ENCODE measurements around the gene TXNDC2. TPM values are rescaled to one million over a fixed set of nuclear protein-coding genes. Genes with fewer than 3 reads are reported as not detected.

Gene TXNDC2
- total and polyA plus RNA-seq, 4 donors = under 0.01 to 0.09 TPM; not detected in 2

DNA sequence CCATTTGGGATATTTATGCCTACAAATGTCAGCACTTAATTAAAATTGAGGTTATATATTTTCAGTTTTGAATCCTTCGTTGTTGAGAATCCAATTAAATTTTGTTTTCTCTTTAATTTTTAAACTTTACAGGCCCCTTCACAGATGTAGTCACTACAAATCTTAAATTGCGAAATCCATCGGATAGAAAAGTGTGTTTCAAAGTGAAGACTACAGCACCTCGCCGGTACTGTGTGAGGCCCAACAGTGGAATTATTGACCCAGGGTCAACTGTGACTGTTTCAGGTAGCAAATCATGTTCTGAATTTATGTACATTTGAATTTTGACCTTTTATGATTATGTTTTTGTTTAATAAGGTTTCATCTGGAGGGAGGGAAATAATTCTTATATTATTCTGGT is 45.9 kb downstream of the TXNDC2 start:
- peaks cover 2 to 9% (median 4%) of the 10 kb centered on the region in 4 donors for H3K36me3 ChIP-seq (ENCODE audit: control insufficient read depth in 4 of 4, insufficient read depth in 3 of 4, low read depth in 1 of 4, low read length in 3 of 4)
- DNase-seq (ENCODE audit: low spot score) = no peak
- 39% methylated on average over 5 of the region's 5 CpGs for WGBS
- H3K9ac ChIP-seq (ENCODE audit: low read depth in 1 of 2, low read length in 2 of 2) = no peak overlapping the region
- peaks cover 1 to 15% (median 4%) of the 10 kb centered on the region in 4 donors for H3K4me1 ChIP-seq (ENCODE audit: control insufficient read depth in 4 of 4, insufficient read depth in 4 of 4, low read length in 3 of 4)
- no peak overlapping the region for H3K4me3 ChIP-seq (ENCODE audit: low read depth in 1 of 3, low read length in 3 of 3)
- no peaks in the 10 kb centered on the region for H3K9me3 ChIP-seq (ENCODE audit: control insufficient read depth in 4 of 4, low read length in 3 of 4)
- H3K27ac ChIP-seq (ENCODE audit: low read depth in 1 of 2, low read length in 2 of 2) = no peak overlapping the region
- TF ChIP-seq HNF4A (conservative IDR thresholded peaks at IDR 0.05) (peak; percentile 17 to 26), YY1 (IDR thresholded peaks at IDR 0.05) (no peak)
- no peaks in the 10 kb centered on the region for H3K27me3 ChIP-seq (ENCODE audit: control insufficient read depth in 4 of 4, insufficient read depth in 4 of 4, low read length in 3 of 4)

GRCh38 chr18:9933865-9934264 is 48.1 kb downstream of the TXNDC2 start:
- Histone ChIP-seq H3K27me3 (ENCODE audit: control insufficient read depth in 4 of 4, insufficient read depth in 4 of 4, low read length in 3 of 4) (no peaks in the 10 kb centered on the region), H3K36me3 (ENCODE audit: control insufficient read depth in 4 of 4, insufficient read depth in 3 of 4, low read depth in 1 of 4, low read length in 3 of 4) (peaks cover 3 to 20% (median 18%) of the 10 kb centered on the region in 4 donors), H3K4me1 (ENCODE audit: control insufficient read depth in 4 of 4, insufficient read depth in 4 of 4, low read length in 3 of 4) (peaks cover 0 to 11% (median 2%) of the 10 kb centered on the region in 4 donors), H3K27ac (ENCODE audit: low read depth in 1 of 2, low read length in 2 of 2) (no peak overlapping the region), H3K9ac (ENCODE audit: low read depth in 1 of 2, low read length in 2 of 2) (no peak overlapping the region), H3K9me3 (ENCODE audit: control insufficient read depth in 4 of 4, low read length in 3 of 4) (no peaks in the 10 kb centered on the region), H3K4me3 (ENCODE audit: low read depth in 1 of 3, low read length in 3 of 3) (no peak overlapping the region)
- DNase-seq (ENCODE audit: low spot score) = no peak
- 94% methylated on average over 3 of the region's 3 CpGs for WGBS
- no peak for TF ChIP-seq NR2F2 (IDR thresholded peaks at IDR 0.05)
- TF ChIP-seq SP1 (IDR thresholded peaks at IDR 0.05) = no peak
- no peak for TF ChIP-seq RAD21 (IDR thresholded peaks at IDR 0.05)
- no peak for TF ChIP-seq HNF4G (IDR thresholded peaks at IDR 0.05)
- no peak for TF ChIP-seq ATF3 (IDR thresholded peaks at IDR 0.05)
- no peak for TF ChIP-seq GABPA (IDR thresholded peaks at IDR 0.05 in 1 of 2, conservative IDR thresholded peaks at IDR 0.05 in 1 of 2)
- no peak for TF ChIP-seq CTCF (IDR thresholded peaks at IDR 0.05; ENCODE audit: low read depth, low read length, missing input control)
- TF ChIP-seq, protein P1, sequence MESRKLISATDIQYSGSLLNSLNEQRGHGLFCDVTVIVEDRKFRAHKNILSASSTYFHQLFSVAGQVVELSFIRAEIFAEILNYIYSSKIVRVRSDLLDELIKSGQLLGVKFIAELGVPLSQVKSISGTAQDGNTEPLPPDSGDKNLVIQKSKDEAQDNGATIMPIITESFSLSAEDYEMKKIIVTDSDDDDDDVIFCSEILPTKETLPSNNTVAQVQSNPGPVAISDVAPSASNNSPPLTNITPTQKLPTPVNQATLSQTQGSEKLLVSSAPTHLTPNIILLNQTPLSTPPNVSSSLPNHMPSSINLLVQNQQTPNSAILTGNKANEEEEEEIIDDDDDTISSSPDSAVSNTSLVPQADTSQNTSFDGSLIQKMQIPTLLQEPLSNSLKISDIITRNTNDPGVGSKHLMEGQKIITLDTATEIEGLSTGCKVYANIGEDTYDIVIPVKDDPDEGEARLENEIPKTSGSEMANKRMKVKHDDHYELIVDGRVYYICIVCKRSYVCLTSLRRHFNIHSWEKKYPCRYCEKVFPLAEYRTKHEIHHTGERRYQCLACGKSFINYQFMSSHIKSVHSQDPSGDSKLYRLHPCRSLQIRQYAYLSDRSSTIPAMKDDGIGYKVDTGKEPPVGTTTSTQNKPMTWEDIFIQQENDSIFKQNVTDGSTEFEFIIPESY (IDR thresholded peaks at IDR 0.05) = no peak
- TF ChIP-seq HNF4A (conservative IDR thresholded peaks at IDR 0.05) = no peak

GRCh38 chr18:9934274-9934673 is 48.5 kb downstream of the TXNDC2 start:
- Histone ChIP-seq H3K27ac (ENCODE audit: low read depth in 1 of 2, low read length in 2 of 2) (no peak overlapping the region), H3K9ac (ENCODE audit: low read depth in 1 of 2, low read length in 2 of 2) (no peak overlapping the region), H3K4me3 (ENCODE audit: low read depth in 1 of 3, low read length in 3 of 3) (no peak overlapping the region), H3K4me1 (ENCODE audit: control insufficient read depth in 4 of 4, insufficient read depth in 4 of 4, low read length in 3 of 4) (peaks cover 0 to 10% (median 2%) of the 10 kb centered on the region in 4 donors), H3K27me3 (ENCODE audit: control insufficient read depth in 4 of 4, insufficient read depth in 4 of 4, low read length in 3 of 4) (no peaks in the 10 kb centered on the region), H3K9me3 (ENCODE audit: control insufficient read depth in 4 of 4, low read length in 3 of 4) (no peaks in the 10 kb centered on the region), H3K36me3 (ENCODE audit: control insufficient read depth in 4 of 4, insufficient read depth in 3 of 4, low read depth in 1 of 4, low read length in 3 of 4) (peaks cover 3 to 20% (median 18%) of the 10 kb centered on the region in 4 donors)
- no peak for DNase-seq (ENCODE audit: low spot score)
- WGBS = 94% methylated on average over 3 of the region's 3 CpGs
- TF ChIP-seq NR2F2 (IDR thresholded peaks at IDR 0.05) = no peak
- TF ChIP-seq HNF4G (IDR thresholded peaks at IDR 0.05) = no peak
- no peak for TF ChIP-seq RXRA (IDR thresholded peaks at IDR 0.05)
- TF ChIP-seq ATF3 (IDR thresholded peaks at IDR 0.05) = no peak
- TF ChIP-seq CTCF (IDR thresholded peaks at IDR 0.05; ENCODE audit: low read depth, low read length, missing input control) = no peak
- no peak for TF ChIP-seq GABPA (IDR thresholded peaks at IDR 0.05 in 1 of 2, conservative IDR thresholded peaks at IDR 0.05 in 1 of 2)
- no peak for TF ChIP-seq TAF1 (conservative IDR thresholded peaks at IDR 0.05)
- TF ChIP-seq HNF4A (conservative IDR thresholded peaks at IDR 0.05) = no peak
- TF ChIP-seq YY1 (IDR thresholded peaks at IDR 0.05) = no peak
- no peak for TF ChIP-seq REST (IDR thresholded peaks at IDR 0.05)
- TF ChIP-seq RAD21 (IDR thresholded peaks at IDR 0.05) = no peak
- TF ChIP-seq EGR1 (IDR thresholded peaks at IDR 0.05; ENCODE audit: low read depth in 2 of 2) = no peak

Measured in liver (tissue), 9 donors.